ENCODE measurements around the gene MMP27.
"Not testable (repeated sequence)": the region's sequence is repeated elsewhere in the genome, so short reads cannot be mapped to it uniquely, and the experiment has no call there.

The MMP27 gene, protein sequence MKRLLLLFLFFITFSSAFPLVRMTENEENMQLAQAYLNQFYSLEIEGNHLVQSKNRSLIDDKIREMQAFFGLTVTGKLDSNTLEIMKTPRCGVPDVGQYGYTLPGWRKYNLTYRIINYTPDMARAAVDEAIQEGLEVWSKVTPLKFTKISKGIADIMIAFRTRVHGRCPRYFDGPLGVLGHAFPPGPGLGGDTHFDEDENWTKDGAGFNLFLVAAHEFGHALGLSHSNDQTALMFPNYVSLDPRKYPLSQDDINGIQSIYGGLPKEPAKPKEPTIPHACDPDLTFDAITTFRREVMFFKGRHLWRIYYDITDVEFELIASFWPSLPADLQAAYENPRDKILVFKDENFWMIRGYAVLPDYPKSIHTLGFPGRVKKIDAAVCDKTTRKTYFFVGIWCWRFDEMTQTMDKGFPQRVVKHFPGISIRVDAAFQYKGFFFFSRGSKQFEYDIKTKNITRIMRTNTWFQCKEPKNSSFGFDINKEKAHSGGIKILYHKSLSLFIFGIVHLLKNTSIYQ

DNA sequence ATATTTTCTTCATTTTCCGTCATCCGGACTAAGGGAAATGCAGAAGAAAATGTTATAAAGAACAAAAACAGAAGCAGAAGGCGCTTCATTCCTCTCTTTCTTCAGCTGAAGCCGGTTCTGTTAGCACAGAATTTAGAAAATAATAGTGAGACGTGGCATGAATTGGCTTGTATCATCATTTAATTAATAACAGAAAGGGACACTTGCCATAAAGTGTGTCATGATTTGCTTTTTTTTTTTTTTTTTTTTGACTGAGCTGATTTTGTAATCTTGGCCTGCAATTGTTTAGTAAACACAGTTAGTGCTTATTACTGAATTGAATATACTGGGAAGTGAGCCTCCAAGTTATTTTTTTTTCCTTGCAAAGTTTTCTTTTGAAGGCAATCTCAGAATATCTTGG is at the start of gene MMP27:
Gene MMP27, minus strand, starts transcription at position 144 of the 400 bp plus-strand sequence. Its CDS starts 55 bp downstream, at position 89.
- TF ChIP-seq, protein P1, sequence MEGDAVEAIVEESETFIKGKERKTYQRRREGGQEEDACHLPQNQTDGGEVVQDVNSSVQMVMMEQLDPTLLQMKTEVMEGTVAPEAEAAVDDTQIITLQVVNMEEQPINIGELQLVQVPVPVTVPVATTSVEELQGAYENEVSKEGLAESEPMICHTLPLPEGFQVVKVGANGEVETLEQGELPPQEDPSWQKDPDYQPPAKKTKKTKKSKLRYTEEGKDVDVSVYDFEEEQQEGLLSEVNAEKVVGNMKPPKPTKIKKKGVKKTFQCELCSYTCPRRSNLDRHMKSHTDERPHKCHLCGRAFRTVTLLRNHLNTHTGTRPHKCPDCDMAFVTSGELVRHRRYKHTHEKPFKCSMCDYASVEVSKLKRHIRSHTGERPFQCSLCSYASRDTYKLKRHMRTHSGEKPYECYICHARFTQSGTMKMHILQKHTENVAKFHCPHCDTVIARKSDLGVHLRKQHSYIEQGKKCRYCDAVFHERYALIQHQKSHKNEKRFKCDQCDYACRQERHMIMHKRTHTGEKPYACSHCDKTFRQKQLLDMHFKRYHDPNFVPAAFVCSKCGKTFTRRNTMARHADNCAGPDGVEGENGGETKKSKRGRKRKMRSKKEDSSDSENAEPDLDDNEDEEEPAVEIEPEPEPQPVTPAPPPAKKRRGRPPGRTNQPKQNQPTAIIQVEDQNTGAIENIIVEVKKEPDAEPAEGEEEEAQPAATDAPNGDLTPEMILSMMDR (IDR thresholded peaks at IDR 0.05; ENCODE audit: borderline replicate concordance, insufficient read depth, low read depth, low read length): no peak
- H3K4me3 ChIP-seq (ENCODE audit: low read depth, low read length): no peak within 1 kb of the TSS

DNA sequence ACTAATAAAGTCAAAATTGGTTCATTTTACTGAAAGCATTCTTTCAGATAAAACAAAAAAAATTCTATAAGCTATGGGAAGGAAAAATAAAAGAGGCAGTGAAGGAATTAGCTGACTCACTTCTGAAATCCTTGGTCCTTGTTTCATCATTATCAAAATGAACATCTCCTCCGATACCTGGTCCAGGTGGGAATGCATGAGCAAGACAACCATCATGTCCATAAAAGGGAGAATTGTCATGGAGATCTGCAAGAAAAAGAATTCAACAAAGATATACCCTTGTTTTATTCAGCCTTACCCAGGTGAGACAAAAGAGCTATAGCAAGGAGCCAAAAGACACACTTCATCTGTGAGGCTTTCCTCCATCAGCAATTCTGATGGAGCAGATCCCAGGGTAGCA is 47.7 kb upstream of the MMP27 start:
- TF ChIP-seq, protein P1 (IDR thresholded peaks at IDR 0.05; ENCODE audit: borderline replicate concordance, insufficient read depth, low read depth, low read length): no peak
- H3K4me3 ChIP-seq (ENCODE audit: low read depth, low read length): no peak overlapping the region

DNA sequence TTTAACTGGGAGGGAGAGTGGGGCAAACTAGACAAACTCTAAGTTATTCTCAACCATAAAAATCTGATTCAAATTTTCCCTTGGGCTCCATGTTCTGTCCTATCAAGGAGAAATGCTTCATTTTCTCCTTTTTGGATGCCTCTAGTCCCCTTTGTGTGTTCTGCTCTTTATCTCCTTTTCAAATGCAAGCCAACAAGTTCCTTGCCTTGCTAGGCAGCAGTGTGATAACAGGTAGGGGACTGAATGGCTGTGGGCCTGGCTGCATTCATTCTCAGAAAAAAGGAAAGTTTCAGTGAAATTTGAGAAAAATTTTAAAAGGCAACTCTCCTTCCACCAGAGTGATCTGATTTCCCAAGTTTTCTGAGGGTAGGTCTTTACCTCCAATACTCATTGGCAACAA is 46.1 kb upstream of the MMP27 start:
- TF ChIP-seq, protein P1 (IDR thresholded peaks at IDR 0.05; ENCODE audit: borderline replicate concordance, insufficient read depth, low read depth, low read length): no peak
- H3K4me3 ChIP-seq (ENCODE audit: low read depth, low read length): no peak overlapping the region

DNA sequence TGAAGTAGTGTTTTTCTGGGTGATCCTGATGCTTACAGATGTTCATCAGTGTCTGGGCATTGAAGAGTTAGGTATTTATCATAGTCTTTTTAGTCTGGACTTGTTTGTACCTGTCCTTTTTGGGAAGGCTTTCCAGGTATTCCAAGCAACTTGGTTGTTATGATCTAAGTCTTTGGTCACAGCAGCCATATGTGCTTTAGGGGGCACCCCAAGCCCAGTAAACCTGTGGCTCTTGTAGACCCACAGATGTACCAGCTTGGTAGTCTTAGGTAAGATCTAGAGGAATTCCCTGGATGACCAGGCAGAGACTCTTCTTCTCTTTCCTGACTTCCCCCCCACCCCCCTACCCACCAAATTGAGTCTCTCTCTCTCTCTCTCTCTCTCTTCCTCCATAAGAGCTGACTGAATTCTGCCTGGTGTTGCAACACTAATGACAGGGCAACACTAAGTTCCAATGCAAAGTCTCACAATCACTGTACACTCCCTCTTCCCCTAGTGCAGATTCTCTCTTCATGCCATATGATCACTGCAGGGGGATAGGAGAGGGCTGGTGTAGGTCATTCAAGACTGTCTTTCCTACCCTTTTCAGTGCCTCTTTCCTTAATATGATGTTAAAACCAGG is 43.6 kb upstream of the MMP27 start:
- no peak overlapping the region for H3K4me3 ChIP-seq (ENCODE audit: low read depth, low read length)
- TF ChIP-seq, protein P1 (IDR thresholded peaks at IDR 0.05; ENCODE audit: borderline replicate concordance, insufficient read depth, low read depth, low read length): no peak

DNA sequence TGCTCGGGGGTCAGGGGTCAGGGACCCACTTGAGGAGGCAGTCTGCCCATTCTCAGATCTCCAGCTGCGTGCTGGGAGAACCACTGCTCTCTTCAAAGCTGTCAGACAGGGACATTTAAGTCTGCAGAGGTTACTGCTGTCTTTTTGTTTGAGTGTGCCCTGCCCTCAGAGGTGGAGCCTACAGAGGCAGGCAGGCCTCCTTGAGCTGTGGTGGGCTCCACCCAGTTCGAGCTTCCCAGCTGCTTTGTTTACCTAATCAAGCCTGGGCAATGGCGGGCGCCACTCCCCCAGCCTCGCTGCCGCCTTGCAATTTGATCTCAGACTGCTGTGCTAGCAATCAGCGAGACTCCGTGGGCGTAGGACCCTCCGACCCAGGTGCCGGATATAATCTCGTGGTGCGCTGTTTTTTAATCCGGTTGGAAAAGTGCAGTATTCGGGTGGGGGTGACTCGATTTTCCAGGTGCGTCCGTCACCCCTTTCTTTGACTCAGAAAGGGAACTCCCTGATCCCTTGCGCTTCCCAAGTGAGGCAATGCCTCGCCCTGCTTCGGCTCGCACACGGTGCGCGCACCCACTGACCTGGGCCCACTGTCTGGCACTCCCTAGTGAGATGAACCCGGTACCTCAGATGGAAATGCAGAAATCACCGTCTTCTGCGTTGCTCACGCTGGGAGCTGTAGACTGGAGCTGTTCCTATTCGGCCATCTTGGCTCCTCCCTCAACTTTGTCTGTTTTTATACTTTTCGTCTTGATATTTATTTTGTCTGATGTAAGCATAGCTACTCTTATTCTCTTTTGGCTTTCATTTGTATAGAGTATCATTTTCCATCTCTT is 41.4 kb upstream of the MMP27 start:
- not testable (repeated sequence) for H3K4me3 ChIP-seq (ENCODE audit: low read depth, low read length)

DNA sequence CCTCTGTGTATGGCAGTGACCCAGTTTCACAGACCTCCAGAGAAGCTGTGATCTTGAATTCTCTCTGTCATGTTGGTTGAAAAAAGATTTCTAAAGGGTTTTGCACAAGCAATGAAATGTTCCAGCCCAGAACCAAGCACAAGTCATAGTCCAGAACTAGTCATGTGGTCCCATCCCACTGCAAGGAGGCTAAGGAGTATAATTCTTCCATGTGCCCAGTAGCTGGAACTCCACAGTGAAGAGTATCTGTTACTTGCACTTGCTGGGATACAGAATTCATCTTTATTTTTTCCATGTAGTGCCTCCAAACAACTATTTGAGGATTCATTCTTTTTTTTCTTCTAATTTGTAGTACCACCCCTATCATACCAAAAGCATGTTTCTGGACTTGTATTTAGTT is 29.1 kb upstream of the MMP27 start:
- TF ChIP-seq, protein P1 (IDR thresholded peaks at IDR 0.05; ENCODE audit: borderline replicate concordance, insufficient read depth, low read depth, low read length): no peak
- no peak overlapping the region for H3K4me3 ChIP-seq (ENCODE audit: low read depth, low read length)

DNA sequence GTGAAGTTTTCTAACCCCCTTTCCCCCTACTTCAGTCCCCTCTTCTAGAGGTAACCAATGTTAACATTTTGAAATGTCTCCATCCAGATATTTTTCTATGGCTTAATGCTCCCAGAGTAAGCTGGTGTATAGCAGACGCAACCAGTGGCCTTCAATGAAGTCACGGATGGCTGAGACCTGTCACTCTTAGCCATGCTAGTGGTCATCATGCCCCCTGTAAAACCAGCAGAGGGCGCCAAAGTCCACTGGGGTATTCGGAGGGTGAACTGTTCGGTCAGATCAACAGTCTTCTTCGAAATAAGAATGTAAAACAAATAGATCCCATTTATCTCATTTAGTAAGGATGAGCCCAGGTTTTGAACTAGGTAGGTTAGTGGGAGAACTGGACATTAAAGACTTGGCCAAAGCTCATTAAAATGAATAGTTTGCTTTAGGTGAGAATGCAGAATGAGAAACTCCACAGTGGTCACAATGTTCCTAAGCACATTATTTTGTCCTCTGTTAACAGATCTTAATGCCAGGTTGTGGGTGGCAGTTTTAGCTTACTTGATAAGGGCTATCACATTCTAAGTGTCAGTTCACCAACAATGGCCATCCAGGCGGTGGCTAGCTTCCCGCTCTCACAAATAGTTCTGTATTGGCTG is 27.8 kb upstream of the MMP27 start:
- TF ChIP-seq, protein P1 (IDR thresholded peaks at IDR 0.05; ENCODE audit: borderline replicate concordance, insufficient read depth, low read depth, low read length): peak; percentile 79
- no peak overlapping the region for H3K4me3 ChIP-seq (ENCODE audit: low read depth, low read length)

DNA sequence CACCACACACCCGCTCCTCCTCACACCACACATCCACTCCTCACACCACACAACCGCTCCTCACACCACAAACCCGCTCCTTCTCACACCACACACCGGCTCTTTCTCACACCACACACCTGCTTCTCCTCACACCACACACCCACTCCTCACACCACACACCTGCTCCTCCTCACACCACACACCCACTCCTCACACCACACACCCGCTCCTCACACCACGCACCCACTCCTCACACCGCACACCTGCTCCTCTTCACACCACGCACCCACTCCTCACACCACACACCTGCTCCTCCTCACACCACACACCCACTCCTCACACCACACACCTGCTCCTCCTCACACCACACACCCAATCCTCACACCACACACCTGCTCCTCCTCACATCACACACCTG is 25.4 kb upstream of the MMP27 start:
- not testable (repeated sequence) for H3K4me3 ChIP-seq (ENCODE audit: low read depth, low read length)

All from GM12875 (cell line).